Activated T-cell treated with anti-CD3 and anti-CD28 coated beads, Interleukin-2, amount 50 U/mL, for 1 hour (primary cell): ENCODE measurements around the gene FOSB.

Experiments
- DNase-seq: peaks from one replicate; pipeline ENCODE4 v3.0.0-alpha.2; 2020

Gene FOSB

DNA sequence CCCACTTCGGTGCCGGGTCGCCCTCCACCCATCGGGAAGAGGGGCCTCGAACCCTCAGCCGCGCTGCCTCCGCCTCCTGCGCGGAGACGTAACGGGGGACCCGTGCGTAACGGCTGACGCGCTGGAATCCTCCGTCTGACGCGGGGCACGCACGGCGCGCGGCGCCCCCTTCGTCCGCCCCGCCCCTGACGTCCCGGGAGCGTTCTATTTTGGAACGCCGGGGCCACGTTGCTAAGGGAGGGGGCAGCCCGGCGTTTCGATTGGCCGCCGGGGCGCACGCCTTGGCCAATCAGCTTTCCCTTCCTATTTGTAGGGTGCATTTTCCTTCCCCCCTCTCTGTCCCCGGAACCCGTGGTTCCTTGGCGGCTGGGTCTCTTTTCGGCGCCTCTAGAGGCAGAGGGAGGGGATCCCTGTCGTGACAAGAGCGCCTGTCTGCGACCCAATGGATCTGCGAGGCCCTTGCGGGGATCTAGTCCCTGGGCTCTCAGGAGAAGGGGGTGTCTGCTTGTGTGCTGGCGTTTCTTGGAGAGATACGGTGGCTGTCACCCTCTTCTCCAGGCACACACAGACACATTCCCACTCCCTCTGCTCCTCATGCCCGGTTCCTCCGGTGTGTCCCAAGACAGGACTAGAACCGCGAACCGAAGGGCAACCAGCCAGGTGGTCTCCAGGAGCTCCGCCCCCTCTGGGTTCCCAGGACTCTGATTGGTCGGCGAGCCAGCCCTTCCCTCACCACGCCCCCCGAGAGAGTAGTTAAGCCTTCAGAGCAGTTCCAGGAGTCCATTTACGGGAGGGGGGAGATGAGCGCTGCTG, 1.5 kb downstream of the FOSB start:
- DNase-seq: peak; percentile 90

DNA sequence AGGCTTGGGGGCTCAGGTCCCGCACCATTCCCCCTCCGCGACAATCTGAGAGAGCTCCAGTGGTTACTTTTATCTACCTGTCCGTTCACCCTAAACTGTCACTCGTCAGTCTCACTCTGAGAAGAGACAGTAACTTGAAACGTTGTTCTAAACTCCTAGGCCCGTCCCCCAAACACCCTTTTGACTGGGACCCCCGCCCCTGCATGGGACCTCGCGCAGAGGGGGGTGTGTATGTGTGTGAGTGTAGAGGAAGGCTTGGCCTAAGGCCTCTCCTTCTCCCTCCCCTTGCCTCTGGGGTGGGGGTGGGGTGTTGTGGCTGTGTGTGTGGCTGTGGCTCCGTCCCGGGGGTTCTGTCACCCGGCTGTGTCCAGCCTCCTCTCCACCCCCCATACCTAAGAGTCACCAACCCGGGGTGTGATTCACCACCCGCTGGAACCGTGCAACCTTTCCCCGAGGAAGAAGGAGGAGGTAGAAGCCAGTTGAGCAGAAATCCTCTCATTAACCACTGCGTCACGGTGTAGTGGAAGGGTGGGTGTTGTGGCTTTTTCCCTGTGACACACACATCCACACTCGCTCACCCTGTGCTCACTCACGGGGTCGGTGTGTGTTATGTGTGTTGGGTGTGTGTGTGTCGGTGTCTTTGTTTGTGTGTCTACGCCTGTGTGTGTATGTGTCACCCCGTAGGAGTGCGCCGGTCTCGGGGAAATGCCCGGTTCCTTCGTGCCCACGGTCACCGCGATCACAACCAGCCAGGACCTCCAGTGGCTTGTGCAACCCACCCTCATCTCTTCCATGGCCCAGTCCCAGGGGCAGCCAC, 2.4 kb downstream of the FOSB start:
- peak; percentile 44 for DNase-seq

DNA sequence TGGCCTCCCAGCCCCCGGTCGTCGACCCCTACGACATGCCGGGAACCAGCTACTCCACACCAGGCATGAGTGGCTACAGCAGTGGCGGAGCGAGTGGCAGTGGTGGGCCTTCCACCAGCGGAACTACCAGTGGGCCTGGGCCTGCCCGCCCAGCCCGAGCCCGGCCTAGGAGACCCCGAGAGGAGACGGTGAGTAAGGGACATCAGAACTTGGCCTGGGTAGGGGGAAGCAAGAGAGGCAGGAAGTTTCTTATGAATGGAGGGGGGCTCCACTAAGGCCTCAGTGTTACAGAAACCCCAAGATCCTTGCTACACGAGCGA, 2.9 kb downstream of the FOSB start:
- no peak for DNase-seq

DNA sequence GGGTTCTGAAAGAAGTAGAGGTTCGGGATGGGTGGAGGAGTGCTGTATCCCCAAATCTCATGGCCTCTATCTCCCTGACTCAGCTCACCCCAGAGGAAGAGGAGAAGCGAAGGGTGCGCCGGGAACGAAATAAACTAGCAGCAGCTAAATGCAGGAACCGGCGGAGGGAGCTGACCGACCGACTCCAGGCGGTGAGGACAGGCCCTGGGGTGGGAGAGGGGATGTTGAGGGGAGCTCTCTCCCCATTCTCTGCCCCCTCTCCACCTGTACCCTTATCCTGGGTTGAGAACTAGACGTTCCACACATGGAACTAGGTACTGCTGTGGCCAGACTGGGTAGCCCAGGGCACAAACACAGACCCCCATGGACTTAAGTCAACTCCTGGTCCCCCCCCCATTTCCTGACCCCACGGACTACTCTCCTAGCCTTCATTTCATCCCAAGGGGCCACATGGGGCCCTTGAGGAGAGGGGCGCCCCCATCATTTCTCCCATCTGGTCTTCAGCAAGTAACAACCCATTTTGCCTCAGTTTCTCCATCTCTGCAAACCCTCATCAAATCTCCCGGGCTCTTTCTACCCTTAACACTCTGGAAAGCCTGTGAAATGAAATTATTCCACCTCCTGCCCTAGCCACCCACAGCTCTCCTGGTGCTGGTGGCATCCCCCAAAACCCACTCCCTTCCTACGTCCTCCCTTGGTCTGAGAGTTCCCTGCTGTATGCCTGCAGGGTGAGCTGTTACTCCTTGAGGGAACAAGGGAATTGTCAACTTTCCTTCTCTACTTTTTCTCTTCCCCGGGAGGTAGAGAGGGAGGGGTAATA, 3.5 kb downstream of the FOSB start:
- no peak for DNase-seq

DNA sequence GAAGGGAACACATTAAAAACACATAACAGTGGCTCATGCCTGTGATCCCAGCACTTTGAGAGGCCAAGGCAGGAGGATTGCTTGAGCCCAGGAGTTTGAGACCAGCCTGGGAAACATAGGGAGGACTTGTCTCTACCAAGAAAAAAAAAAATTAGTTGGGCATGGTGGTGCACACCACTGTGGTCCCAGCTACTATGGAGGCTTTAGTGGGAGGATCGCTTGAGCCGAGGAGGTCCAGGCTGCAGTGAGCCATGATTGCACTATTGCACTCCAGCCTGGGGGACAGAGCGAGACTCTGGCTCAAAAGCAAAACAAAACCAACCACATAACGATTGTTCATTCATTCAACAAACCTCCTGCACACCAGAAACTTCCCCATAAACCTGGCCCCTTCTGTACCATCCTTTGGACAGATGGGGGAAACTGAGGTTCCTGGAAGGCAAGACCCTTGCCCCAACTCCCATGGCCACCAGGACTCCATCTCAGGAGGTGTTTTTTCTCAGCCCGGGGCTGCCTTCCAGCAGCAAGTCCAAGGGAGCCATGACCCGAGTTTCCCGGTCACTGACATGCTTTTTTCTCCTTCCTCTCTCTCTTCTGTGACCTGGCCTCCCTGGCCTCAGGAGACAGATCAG, 4.3 kb downstream of the FOSB start:
- DNase-seq: no peak

DNA sequence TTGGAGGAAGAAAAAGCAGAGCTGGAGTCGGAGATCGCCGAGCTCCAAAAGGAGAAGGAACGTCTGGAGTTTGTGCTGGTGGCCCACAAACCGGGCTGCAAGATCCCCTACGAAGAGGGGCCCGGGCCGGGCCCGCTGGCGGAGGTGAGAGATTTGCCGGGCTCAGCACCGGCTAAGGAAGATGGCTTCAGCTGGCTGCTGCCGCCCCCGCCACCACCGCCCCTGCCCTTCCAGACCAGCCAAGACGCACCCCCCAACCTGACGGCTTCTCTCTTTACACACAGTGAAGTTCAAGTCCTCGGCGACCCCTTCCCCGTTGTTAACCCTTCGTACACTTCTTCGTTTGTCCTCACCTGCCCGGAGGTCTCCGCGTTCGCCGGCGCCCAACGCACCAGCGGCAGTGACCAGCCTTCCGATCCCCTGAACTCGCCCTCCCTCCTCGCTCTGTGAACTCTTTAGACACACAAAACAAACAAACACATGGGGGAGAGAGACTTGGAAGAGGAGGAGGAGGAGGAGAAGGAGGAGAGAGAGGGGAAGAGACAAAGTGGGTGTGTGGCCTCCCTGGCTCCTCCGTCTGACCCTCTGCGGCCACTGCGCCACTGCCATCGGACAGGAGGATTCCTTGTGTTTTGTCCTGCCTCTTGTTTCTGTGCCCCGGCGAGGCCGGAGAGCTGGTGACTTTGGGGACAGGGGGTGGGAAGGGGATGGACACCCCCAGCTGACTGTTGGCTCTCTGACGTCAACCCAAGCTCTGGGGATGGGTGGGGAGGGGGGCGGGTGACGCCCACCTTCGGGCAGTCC, 5.0 kb downstream of the FOSB start:
- peak; percentile 48 for DNase-seq

DNA sequence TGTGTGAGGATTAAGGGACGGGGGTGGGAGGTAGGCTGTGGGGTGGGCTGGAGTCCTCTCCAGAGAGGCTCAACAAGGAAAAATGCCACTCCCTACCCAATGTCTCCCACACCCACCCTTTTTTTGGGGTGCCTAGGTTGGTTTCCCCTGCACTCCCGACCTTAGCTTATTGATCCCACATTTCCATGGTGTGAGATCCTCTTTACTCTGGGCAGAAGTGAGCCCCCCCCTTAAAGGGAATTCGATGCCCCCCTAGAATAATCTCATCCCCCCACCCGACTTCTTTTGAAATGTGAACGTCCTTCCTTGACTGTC, 5.5 kb downstream of the FOSB start:
- no peak for DNase-seq

DNA sequence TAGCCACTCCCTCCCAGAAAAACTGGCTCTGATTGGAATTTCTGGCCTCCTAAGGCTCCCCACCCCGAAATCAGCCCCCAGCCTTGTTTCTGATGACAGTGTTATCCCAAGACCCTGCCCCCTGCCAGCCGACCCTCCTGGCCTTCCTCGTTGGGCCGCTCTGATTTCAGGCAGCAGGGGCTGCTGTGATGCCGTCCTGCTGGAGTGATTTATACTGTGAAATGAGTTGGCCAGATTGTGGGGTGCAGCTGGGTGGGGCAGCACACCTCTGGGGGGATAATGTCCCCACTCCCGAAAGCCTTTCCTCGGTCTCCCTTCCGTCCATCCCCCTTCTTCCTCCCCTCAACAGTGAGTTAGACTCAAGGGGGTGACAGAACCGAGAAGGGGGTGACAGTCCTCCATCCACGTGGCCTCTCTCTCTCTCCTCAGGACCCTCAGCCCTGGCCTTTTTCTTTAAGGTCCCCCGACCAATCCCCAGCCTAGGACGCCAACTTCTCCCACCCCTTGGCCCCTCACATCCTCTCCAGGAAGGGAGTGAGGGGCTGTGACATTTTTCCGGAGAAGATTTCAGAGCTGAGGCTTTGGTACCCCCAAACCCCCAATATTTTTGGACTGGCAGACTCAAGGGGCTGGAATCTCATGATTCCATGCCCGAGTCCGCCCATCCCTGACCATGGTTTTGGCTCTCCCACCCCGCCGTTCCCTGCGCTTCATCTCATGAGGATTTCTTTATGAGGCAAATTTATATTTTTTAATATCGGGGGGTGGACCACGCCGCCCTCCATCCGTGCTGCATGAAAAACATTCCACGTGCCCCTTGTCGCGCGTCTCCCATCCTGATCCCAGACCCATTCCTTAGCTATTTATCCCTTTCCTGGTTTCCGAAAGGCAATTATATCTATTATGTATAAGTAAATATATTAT, 6.1 kb downstream of the FOSB start:
- DNase-seq: peak; percentile 45

DNA sequence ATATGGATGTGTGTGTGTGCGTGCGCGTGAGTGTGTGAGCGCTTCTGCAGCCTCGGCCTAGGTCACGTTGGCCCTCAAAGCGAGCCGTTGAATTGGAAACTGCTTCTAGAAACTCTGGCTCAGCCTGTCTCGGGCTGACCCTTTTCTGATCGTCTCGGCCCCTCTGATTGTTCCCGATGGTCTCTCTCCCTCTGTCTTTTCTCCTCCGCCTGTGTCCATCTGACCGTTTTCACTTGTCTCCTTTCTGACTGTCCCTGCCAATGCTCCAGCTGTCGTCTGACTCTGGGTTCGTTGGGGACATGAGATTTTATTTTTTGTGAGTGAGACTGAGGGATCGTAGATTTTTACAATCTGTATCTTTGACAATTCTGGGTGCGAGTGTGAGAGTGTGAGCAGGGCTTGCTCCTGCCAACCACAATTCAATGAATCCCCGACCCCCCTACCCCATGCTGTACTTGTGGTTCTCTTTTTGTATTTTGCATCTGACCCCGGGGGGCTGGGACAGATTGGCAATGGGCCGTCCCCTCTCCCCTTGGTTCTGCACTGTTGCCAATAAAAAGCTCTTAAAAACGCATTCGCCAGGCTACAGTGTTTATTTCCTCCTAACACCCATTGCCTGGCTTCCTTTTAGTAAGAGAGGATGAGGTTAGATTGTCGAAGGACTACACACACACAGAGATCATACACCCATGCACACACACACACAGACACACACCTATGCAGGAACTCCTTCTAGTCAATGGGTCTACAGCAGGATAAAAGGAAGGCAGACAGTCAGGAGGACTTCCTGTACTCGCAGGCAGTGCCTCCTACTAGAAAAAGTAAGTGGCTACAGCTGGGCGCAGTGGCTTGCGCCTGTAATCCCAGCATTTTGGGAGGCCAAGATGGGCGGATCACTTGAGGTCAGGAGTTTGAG, 7.1 kb downstream of the FOSB start:
- peak; percentile 55 for DNase-seq

DNA sequence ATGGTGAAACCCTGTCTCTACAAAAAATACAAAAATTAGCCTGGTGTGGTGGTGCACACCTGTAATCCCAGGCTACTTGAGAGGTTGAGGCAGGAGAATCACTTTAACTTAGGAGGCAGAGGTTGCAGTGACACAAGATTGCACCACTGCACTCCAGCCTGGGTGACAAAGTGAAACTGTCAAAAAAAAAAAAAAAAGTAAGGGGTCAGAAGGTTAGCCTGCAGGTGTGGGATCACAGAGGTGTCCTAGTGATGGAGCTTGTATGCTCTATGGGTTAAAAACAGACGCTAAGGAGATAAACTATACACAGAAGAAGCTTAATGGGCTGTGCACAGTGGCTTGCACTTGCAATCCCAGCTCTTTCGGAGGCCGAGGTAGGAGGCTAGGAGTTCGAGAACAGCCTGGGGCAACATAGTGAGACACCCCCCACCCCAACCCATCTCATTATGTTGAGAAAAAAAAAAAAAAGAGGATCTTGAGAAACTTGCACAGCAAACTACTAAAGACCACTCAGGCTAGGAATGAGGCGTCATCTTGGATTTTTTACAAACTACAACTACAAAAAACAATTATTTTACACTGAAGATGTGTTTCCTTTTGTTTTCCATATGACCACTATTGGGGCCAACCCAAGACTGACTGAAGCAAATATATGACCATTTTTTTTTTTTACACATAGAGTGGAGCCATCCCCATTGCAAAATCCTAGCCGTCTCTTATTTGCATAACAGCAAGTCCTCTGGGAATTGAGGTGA, 7.9 kb downstream of the FOSB start:
- peak; percentile 49 for DNase-seq

DNA sequence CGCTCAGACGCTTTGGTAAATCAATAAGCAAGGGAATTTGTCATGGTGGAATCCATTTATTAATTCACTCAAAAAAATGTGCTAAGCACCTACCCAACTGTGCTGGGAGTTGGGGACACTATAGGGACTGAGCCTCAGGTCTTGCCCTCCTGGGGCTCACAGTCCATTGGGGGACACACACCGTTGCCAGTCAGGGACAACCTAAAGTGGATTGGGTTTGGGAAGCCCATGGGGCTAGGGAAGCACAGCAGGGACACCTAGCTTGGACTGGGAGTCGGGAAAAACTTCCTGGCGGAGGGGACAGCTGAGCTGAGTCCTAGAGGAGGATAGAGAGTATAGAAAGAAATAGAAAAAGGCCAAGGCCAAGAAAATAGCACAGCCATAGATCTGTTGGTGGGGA, 8.5 kb downstream of the FOSB start:
- DNase-seq: peak; percentile 39

DNA sequence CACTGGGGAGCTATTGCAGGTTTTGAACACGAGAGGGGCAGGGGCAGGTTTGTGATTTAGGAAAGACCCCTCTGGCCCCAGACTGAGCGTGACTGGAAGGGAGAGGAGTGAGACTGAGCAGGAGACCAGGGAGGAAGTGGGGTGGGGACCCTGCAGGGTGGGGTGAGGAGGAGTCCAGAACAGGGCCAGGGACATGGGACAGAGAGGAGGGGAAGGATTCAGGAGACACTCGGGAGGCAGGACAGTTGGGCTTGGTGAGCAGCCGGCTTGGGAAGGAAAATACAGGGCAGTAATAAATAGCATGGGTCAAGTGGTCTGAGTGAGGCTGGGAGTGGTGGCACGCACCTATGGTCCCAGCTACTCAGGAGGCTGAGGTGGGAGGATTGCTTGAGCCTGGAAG, 9.4 kb downstream of the FOSB start:
- no peak for DNase-seq

DNA sequence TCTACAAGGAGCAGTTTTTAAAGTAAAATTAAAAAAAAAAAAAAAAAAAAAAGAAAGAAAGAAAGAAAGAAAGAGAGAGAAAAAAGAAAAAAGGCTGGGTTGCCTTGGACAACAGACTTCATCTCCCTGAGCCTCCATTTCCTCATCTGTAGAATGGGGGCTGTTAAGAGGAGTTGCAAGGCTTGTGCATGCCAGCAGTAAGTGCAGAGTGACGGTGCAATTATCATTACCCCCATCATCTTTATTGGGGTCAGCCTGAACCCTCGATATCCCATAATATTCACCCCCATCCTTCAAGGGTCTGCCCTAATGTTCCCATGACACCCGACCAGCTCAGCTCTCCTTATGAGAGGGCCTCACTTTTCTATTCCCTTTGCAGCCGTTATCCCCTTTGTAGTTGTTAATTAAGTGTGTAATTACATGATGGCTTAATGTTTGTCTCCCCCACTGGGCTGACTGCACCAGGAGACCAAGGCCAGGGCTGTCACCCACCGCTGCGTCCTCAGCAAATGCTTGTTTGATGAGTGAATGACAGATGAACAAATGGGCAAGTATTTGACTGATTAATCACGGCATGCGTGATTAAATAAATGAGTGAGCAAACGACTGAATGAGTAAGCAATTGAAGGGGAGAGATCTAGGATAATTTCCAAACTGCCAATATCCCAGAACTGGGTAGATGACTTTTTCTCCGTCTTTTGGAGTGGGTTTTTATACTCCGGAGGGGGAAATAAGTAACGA, 10.1 kb downstream of the FOSB start:
- peak; percentile 43 for DNase-seq

DNA sequence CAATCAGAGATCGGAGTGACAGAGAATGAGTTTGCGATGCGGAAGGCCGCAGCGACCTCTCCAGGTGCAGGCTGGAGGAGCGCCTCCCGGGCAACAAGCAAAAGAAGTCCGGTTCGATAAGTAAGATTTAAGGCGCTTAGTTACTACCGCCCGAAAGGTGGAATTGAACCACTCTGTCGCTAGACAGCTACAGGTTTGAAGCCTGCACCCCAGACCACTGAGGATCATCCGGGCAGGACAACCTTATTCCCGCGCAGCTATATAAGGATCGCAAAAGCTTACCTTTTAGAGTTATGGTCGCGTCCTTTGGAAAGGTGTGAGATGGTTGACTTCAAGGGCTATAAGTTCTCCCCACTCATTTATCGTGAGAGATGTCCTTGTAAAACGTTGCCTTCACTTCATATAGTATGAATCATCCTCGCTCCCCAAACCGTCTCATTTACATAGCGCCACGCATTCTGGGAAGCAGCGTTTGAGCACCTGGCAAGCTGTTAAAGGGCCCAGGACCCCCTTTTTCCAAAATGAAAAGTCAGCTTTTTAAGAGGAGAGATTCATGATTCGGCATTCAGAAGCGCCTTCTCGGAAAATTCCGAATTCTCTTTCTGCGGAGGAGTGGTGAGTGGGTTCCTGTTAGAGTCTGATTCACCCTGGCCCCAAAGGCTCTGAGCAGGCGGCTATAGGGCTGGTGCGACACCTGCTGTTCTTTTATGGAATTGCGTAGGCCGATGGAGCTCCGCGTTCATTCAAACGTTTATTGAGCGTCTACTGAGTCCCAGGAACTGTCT, 10.8 kb downstream of the FOSB start:
- DNase-seq: peak; percentile 90

DNA sequence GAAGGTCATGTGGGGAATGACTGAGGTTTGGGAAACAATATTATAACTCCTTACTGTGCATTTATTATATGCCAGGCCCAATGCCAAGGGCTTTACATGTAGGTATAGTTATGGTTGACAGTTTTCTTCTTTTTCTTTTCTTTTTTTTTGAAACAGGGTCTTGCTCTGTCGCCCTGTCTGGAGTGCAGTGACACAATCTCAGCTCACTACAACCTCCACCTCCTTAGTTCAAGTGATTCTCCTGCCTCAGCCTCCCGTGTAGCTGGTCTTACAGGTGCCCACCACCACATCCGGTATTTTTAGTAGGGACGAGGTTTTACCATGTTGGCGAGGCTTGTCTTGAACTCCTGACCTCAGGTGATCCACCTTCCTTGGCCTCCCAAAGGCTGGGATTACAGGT, 15.2 kb downstream of the FOSB start:
- no peak for DNase-seq

DNA sequence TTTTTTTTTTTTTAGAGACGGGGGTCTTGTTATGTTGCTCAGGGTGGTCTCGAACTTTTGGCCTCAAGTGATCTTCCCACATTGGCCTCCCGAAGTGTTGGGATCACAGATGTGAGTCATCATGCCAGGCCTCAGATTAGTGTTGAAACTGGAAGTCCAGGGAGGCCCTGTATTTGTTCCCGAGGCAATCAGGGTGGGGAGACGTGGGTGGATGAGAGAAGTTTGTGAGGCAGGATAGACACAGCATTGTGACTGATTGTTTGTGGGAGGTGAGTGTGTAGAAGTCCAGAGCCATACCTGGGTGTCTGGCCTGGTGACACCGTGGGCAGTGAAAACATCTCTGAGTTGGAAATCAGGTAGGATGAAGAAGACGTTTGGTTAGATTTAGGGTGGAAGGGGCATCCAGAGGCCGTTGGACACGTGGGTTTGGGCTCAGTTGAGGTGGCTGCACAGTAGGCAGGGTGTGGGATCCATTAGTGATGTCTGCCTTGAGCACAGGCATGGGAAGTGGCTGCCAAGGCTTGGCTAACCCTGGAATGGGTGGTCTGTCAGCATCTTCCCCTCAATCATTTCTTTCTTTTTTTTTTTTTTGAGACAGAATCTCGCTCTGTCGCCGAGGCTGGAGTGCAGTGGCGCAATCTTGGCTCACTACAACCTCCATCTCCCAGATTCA, 16.6 kb downstream of the FOSB start:
- no peak for DNase-seq
